ENCODE measurements around the gene ARL15. TPM values are rescaled to one million over a fixed set of nuclear protein-coding genes. Genes with fewer than 3 reads are reported as not detected.

The ARL15 gene
- total RNA-seq, 1 donor from 2014 or later, result 16.9 TPM

- no peak for DNase-seq (ENCODE audit: extremely low spot score, unreplicated experiment)
- no peak for TF ChIP-seq CTCF (conservative IDR thresholded peaks at IDR 0.05)
- Mint-ChIP-seq H3K36me3 (no peaks in the 10 kb centered on the region), H3K9me3 (no peaks in the 10 kb centered on the region), H3K27ac (no peak overlapping the region), H3K27me3 (peaks cover 3% of the 10 kb centered on the region), H3K4me3 (no peak overlapping the region), H3K4me1 (ENCODE audit: unreplicated experiment) (no peaks in the 10 kb centered on the region)
These were observed 9.9 kb upstream of the ARL15 start for GRCh38 chr5:54320256-54320655.

- TF ChIP-seq CTCF (conservative IDR thresholded peaks at IDR 0.05), result no peak
- Mint-ChIP-seq H3K27me3 (peaks cover 6% of the 10 kb centered on the region), H3K9me3 (no peaks in the 10 kb centered on the region), H3K4me3 (no peak overlapping the region), H3K36me3 (no peaks in the 10 kb centered on the region), H3K27ac (no peak overlapping the region), H3K4me1 (ENCODE audit: unreplicated experiment) (no peaks in the 10 kb centered on the region)
- DNase-seq (ENCODE audit: extremely low spot score, unreplicated experiment), result no peak
These were observed 7.3 kb upstream of the ARL15 start for GRCh38 chr5:54317511-54318260.

GRCh38 chr5:54315736-54316528, 5.6 kb upstream of the ARL15 start:
- no peak overlapping the region for H3K4me3 Mint-ChIP-seq
- no peak for DNase-seq (ENCODE audit: extremely low spot score, unreplicated experiment)
- no peaks in the 10 kb centered on the region for H3K36me3 Mint-ChIP-seq
- peaks cover 9% of the 10 kb centered on the region for H3K27me3 Mint-ChIP-seq
- no peak overlapping the region for H3K27ac Mint-ChIP-seq
- TF ChIP-seq CTCF (conservative IDR thresholded peaks at IDR 0.05), result no peak
- H3K4me1 Mint-ChIP-seq (ENCODE audit: unreplicated experiment), result peaks cover 4% of the 10 kb centered on the region
- no peaks in the 10 kb centered on the region for H3K9me3 Mint-ChIP-seq

- TF ChIP-seq CTCF (conservative IDR thresholded peaks at IDR 0.05), result no peak
- no peak overlapping the region for H3K4me3 Mint-ChIP-seq
- no peaks in the 10 kb centered on the region for H3K9me3 Mint-ChIP-seq
- no peak overlapping the region for H3K27ac Mint-ChIP-seq
- no peak for DNase-seq (ENCODE audit: extremely low spot score, unreplicated experiment)
- peaks cover 13% of the 10 kb centered on the region for H3K27me3 Mint-ChIP-seq
- peaks cover 12% of the 10 kb centered on the region for H3K4me1 Mint-ChIP-seq (ENCODE audit: unreplicated experiment)
- no peaks in the 10 kb centered on the region for H3K36me3 Mint-ChIP-seq
These were observed 3.2 kb upstream of the ARL15 start for GRCh38 chr5:54313311-54314270.

GRCh38 chr5:54312499-54312898, 2.1 kb upstream of the ARL15 start:
- Mint-ChIP-seq H3K27ac (no peak overlapping the region), H3K27me3 (peaks cover 13% of the 10 kb centered on the region), H3K4me1 (ENCODE audit: unreplicated experiment) (peaks cover 14% of the 10 kb centered on the region), H3K36me3 (no peaks in the 10 kb centered on the region), H3K4me3 (peak overlapping the region; percentile 98), H3K9me3 (no peaks in the 10 kb centered on the region)
- no peak for TF ChIP-seq CTCF (conservative IDR thresholded peaks at IDR 0.05)
- DNase-seq (ENCODE audit: extremely low spot score, unreplicated experiment), result no peak
